Prostate gland (tissue), 2 donors: Measurements from ENCODE around the gene DMRT1.

Source experiments
- CTCF ChIP-seq, 4 experiments: fragments of 200-600 bp in 2 of 4; fragments of 450-650 bp in 2 of 4; sonication (generic) in 2 of 4; IDR thresholded peaks; 1 replicate in 3 of 4; 2 replicates in 1 of 4; pipeline ENCODE4 v1.5.1; 2016 to 2019; ENCODE audit warnings: antibody characterized with exemption in 4 of 4, mild to moderate bottlenecking in 2 of 4, moderate library complexity in 2 of 4
- POLR2A ChIP-seq: fragments of 450-650 bp; IDR thresholded peaks from one replicate; pipeline ENCODE4 v1.6.1; 2016; ENCODE audit warnings: antibody characterized with exemption, mild to moderate bottlenecking

DNA sequence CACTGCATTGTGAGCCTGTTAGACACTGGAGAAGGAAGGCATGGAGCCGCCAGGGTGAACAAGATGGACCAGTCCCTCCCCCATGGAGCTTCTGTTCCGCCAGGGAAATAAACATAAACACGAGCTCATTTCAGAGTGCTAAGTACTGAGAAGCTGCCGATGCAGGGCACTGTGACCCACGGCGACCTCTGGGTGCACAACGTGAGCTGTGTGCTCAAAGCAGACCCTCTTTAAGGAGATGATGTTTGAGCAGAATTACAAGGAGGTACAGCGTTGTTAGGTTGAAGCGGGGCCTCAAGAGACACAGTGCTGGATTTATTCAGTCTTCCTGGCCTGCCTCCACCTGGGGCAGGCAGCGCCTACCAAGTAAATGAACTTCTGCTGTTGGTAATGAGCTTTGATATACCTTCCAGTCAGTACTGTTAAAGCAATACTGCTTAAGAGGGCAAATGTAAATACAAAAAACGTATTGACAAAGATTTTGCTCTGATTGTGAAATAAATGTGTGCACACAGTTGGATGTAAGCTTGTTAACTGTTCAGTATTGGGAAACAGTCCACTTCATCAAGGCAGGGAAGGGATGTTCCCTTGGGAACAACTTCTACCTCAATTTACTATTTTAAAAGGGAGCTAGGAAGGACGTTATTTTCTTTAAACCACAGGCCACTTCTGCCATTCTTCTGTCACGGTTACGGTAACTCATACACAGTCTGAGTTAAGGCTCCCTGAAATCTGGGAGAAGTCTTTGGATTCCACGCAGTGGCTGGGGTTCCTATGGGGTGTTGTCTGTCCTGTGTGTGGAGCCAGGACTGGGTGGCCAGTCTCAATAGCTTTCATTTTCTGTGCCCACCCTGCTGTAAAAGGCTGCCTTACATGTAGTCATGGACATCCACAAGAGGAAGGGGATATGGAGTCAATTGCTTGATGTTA, 48.9 kb upstream of the DMRT1 start:
- TF ChIP-seq CTCF (IDR thresholded peaks at IDR 0.05), result no peak
- TF ChIP-seq POLR2A, result no peak
